Bronchial epithelial cell (primary cell): Measurements from ENCODE around the gene KRT14. TPM values are rescaled to one million over a fixed set of nuclear protein-coding genes. Genes with fewer than 3 reads are reported as not detected.
"Not testable (repeated sequence)": the region's sequence is repeated elsewhere in the genome, so short reads cannot be mapped to it uniquely, and the experiment has no call there.

ENCODE experiments used
- DNase-seq: peaks from one replicate; pipeline ENCODE4 v3.0.0-alpha.2; 2010; ENCODE audit warnings: low read depth
- FAIRE-seq: peaks from 2 replicates; lab custom pipeline; 2011; peaks lifted over from hg19 to GRCh38; lab: Jason Lieb, UNC
- H3K27me3 ChIP-seq: 2 replicates; pipeline ENCODE4 v1.5.1; 2011; ENCODE audit warnings: low read length; ENCODE audit not compliant: control insufficient read depth, insufficient read depth
- H3K36me3 ChIP-seq: 2 replicates; pipeline ENCODE4 v1.5.1; 2011; ENCODE audit warnings: low read length; ENCODE audit not compliant: control insufficient read depth, insufficient read depth
- H3K4me3 ChIP-seq: 2 replicates; pipeline ENCODE4 v1.5.1; 2011; ENCODE audit warnings: mild to moderate bottlenecking, low read depth, low read length, control low read depth
- total RNA-seq: library from RNA; depleted of rRNA; stranded (reverse); fragments of >200 nt; gene quantifications from 2 replicates; pipeline ENCODE4 v1.2.1, GENCODE V29; 2014
- TF ChIP-seq, protein P1 (sequence below): IDR thresholded peaks from 2 replicates; pipeline ENCODE4 v1.5.1; 2011; ENCODE audit warnings: mild to moderate bottlenecking, moderate library complexity, low read length, control low read depth, inconsistent platforms; ENCODE audit not compliant: insufficient read depth, severe bottlenecking

Gene KRT14
- total RNA-seq, 1 donor from 2014 or later, result 1,445 TPM

DNA sequence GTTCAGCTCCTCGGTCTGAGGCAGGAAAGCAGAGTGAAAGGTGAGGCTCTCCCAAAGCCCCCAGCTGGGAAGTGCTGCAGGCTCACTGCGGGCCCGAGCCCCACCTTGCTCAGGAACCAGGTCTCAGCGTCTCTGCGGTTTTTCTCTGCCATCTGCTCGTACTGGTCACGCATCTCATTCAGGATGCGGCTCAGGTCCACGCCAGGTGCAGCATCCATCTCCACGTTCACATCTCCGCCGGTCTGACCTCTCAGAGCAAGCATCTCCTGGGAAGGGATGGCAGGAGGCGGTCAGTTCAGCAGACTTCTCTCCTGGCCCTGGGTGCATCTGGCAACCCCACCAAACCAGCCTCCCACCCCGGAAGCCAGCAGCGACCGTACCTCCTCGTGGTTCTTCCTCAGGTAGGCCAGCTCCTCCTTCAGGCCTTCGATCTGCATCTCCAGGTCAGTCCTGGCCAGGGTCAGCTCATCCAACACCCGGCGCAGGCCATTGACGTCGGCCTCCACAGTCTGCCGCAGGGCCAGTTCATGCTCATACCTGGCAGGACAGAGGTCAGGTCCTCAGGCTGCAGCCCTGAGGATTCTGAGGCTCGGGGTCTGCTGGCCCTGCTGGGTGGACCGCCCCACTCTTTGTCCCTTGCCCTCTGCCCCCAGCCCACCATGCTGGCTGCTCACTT is 24.4 kb upstream of the KRT14 start:
- H3K4me3 ChIP-seq, result peak overlapping the region; percentile 18

DNA sequence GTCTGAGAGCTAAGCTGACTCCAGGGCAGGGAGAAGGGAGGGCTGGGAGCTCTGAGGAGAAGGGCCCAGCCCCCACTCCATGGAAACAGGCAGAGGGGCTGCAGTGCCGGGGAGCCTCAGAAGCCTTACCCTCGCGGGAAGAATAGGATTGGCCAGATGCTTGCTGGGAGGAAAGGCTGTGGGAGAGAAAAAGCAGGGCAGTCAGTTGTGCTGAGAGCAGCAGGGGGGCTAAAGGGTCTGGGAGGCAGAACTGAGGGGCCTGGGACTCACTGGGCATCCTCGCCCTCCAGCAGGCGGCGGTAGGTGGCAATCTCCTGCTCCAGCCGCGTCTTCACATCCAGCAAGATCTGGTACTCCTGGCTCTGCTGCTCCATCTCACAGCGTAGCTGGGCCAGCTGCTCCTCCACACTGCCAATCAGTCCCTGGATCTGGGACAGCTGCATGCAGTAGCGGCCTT is 23.4 kb upstream of the KRT14 start:
- not testable (repeated sequence) for H3K27me3 ChIP-seq, H3K36me3 ChIP-seq, FAIRE-seq, H3K4me3 ChIP-seq, DNase-seq
- TF ChIP-seq, protein P1, sequence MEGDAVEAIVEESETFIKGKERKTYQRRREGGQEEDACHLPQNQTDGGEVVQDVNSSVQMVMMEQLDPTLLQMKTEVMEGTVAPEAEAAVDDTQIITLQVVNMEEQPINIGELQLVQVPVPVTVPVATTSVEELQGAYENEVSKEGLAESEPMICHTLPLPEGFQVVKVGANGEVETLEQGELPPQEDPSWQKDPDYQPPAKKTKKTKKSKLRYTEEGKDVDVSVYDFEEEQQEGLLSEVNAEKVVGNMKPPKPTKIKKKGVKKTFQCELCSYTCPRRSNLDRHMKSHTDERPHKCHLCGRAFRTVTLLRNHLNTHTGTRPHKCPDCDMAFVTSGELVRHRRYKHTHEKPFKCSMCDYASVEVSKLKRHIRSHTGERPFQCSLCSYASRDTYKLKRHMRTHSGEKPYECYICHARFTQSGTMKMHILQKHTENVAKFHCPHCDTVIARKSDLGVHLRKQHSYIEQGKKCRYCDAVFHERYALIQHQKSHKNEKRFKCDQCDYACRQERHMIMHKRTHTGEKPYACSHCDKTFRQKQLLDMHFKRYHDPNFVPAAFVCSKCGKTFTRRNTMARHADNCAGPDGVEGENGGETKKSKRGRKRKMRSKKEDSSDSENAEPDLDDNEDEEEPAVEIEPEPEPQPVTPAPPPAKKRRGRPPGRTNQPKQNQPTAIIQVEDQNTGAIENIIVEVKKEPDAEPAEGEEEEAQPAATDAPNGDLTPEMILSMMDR, result peak; percentile 29

More for the DNA sequence above, 24.4 kb upstream of the KRT14 start:
- peaks cover 5% of the 10 kb centered on the region for H3K36me3 ChIP-seq
- TF ChIP-seq, protein P1, result no peak
- H3K27me3 ChIP-seq, result no peaks in the 10 kb centered on the region
- FAIRE-seq (no peak), DNase-seq (no peak)

DNA sequence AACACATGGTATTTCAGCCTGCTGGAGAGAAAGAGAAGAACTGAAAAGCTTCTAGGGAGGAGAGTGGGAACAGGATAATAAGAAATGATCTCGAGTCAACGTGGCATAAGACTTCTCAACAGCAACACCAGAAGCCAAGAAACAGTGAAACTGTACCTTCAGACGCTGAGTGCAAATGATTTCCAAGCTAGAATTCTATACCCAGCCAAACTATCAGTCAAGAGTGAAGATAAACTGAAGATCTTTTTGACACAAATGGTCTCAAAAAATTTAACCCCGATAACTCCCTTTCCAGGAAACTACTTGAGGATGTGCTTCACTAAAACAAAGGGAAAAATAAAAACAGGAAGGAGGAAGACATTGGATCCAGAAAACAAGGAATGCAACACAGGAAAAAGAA is 20.2 kb upstream of the KRT14 start:
- not testable (repeated sequence) for H3K36me3 ChIP-seq, H3K27me3 ChIP-seq, FAIRE-seq, DNase-seq, H3K4me3 ChIP-seq

DNA sequence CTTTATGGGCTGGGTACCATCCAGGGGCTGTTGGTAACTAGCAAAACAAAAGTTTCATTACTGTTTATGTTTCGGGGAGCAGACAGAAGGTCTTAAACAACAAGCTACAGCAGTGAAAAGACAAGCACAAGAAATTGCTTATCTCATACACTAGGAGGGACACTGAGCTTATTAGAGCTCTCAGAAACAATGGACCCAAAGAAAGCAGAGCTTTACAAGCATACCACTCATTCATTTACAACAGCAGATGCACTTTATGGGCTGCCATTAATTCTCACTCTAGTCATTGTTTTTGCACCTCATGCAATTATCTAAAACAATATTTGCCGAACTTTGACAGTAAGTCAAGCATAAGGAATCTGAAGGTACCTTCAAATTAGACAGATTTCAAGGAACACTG is 15.8 kb upstream of the KRT14 start:
- no peak for FAIRE-seq
- no peak overlapping the region for H3K4me3 ChIP-seq
- no peaks in the 10 kb centered on the region for H3K36me3 ChIP-seq
- TF ChIP-seq, protein P1, result no peak
- H3K27me3 ChIP-seq, result no peaks in the 10 kb centered on the region
- no peak for DNase-seq

DNA sequence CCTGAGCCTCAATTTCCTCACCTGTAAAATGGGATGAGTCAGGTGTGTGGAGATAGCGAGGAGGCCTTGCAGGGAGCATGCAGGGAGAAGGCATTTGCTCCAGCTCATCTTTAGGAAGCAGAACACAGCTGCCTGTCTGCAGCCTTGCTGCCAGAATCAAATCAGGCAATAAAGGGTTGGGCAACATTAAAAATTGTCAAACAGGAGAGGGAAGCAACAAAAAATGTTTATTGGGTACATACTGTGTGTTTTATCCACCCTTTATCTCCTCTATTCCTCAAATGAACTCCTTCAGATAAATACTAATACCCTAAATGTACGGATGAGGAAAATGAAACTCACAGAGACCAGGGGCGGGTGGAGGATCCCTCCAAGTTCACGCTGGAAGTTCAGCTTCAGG is 13.6 kb upstream of the KRT14 start:
- DNase-seq (no peak), FAIRE-seq (no peak)
- H3K36me3 ChIP-seq, result no peaks in the 10 kb centered on the region
- TF ChIP-seq, protein P1, result no peak
- no peaks in the 10 kb centered on the region for H3K27me3 ChIP-seq
- H3K4me3 ChIP-seq, result no peak overlapping the region

DNA sequence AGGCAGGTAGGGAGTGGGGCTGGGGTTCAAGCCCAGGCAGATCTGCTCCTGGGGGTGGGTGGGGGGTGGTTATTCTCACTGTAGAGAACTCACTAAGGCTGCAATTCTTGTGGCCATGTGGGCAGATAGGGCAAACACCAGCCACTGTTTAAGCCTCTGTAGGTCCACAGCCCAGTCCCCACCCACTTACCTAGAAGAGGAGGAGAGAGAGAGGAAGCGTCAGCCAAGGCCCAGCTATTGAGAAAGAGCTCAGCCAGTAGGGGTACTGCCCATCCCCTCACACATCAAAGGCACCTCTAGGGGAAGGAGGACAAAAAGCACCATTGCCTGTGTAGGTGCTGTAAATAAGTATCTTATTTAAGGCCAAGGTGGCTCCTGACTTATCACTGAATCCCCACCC is 13.0 kb upstream of the KRT14 start:
- TF ChIP-seq, protein P1, result no peak
- FAIRE-seq (no peak), DNase-seq (no peak)
- Histone ChIP-seq H3K36me3 (no peaks in the 10 kb centered on the region), H3K4me3 (no peak overlapping the region), H3K27me3 (no peaks in the 10 kb centered on the region)
